Measurements from ENCODE around the gene RSRC2. TPM values are rescaled to one million over a fixed set of nuclear protein-coding genes. Genes with fewer than 3 reads are reported as not detected.
"Not testable (repeated sequence)": the region's sequence is repeated elsewhere in the genome, so short reads cannot be mapped to it uniquely, and the experiment has no call there.

Gene RSRC2
- polyA plus RNA-seq, 6 donors from 2014 or later = 9.4 to 63.8 (median 30.3) TPM

- not testable (repeated sequence) for DNase-seq; H3K27me3 Mint-ChIP-seq; H3K4me1 Mint-ChIP-seq; H3K9me3 Mint-ChIP-seq; ATAC-seq (ENCODE audit: low read depth in 2 of 2); H3K27ac Mint-ChIP-seq
- Mint-ChIP-seq H3K4me3 (peak overlapping the region in 1 of 8 donors; percentile 41), H3K36me3 (peaks cover 11 to 17% of the 10 kb centered on the region in 2 donors)
Observed at GRCh38 chr12:122513028-122513427, 13.7 kb downstream of the RSRC2 start.

- ATAC-seq (ENCODE audit: low read depth in 2 of 2) (no peak), DNase-seq (no peak)
- Mint-ChIP-seq H3K27ac (no peak overlapping the region), H3K9me3 (no peaks in the 10 kb centered on the region), H3K27me3 (no peaks in the 10 kb centered on the region), H3K4me3 (no peak overlapping the region), H3K4me1 (peaks cover 0 to 5% (median 3%) of the 10 kb centered on the region in 3 donors), H3K36me3 (peaks cover 0 to 14% of the 10 kb centered on the region in 2 donors)
Observed at GRCh38 chr12:122508163-122508562, 18.6 kb downstream of the RSRC2 start.

GRCh38 chr12:122506393-122506938 is 20.3 kb downstream of the RSRC2 start:
- Mint-ChIP-seq H3K4me1 (peaks cover 10 to 14% (median 12%) of the 10 kb centered on the region in 3 donors), H3K27ac (peak overlapping the region in 3 of 6 donors; percentile 3 to 71 (median 33)), H3K36me3 (peaks cover 0 to 8% of the 10 kb centered on the region in 2 donors), H3K27me3 (no peaks in the 10 kb centered on the region), H3K4me3 (no peak overlapping the region), H3K9me3 (no peaks in the 10 kb centered on the region)
- DNase-seq (no peak), ATAC-seq (ENCODE audit: low read depth in 2 of 2) (no peak)

- Mint-ChIP-seq H3K4me1 (peaks cover 19 to 21% (median 19%) of the 10 kb centered on the region in 3 donors), H3K9me3 (no peaks in the 10 kb centered on the region), H3K4me3 (no peak overlapping the region), H3K27me3 (no peaks in the 10 kb centered on the region), H3K36me3 (peaks cover 0 to 8% of the 10 kb centered on the region in 2 donors), H3K27ac (peak overlapping the region in 3 of 6 donors; percentile 33 to 52 (median 39))
- no peak for DNase-seq
- ATAC-seq (ENCODE audit: low read depth in 2 of 2) = no peak
Observed at GRCh38 chr12:122505419-122506051, 21.2 kb downstream of the RSRC2 start.

- Mint-ChIP-seq H3K4me3 (peak overlapping the region in 2 of 8 donors; percentile 34 to 48), H3K4me1 (peaks cover 25 to 32% (median 27%) of the 10 kb centered on the region in 3 donors), H3K9me3 (no peaks in the 10 kb centered on the region), H3K27ac (peak overlapping the region in 4 of 6 donors; percentile 21 to 52 (median 42)), H3K36me3 (peaks cover 0 to 8% of the 10 kb centered on the region in 2 donors), H3K27me3 (no peaks in the 10 kb centered on the region)
- DNase-seq (no peak), ATAC-seq (ENCODE audit: low read depth in 2 of 2) (no peak)
Observed at GRCh38 chr12:122503783-122504590, 22.7 kb downstream of the RSRC2 start.

GRCh38 chr12:122503147-122503751 is 23.5 kb downstream of the RSRC2 start:
- peak overlapping the region in 3 of 6 donors; percentile 34 to 52 (median 51) for H3K27ac Mint-ChIP-seq
- ATAC-seq (ENCODE audit: low read depth in 2 of 2) (no peak), DNase-seq (no peak)
- peak overlapping the region in 3 of 8 donors; percentile 6 to 54 (median 48) for H3K4me3 Mint-ChIP-seq
- no peaks in the 10 kb centered on the region for H3K9me3 Mint-ChIP-seq
- H3K27me3 Mint-ChIP-seq = no peaks in the 10 kb centered on the region
- H3K36me3 Mint-ChIP-seq = peaks cover 0 to 8% of the 10 kb centered on the region in 2 donors
- peaks cover 25 to 40% (median 30%) of the 10 kb centered on the region in 3 donors for H3K4me1 Mint-ChIP-seq

- ATAC-seq (ENCODE audit: low read depth in 2 of 2) (peak; percentile 13 to 18), DNase-seq (no peak)
- Mint-ChIP-seq H3K27ac (peak overlapping the region; percentile 95 to 98 (median 96)), H3K4me1 (peaks cover 25 to 50% (median 30%) of the 10 kb centered on the region in 3 donors), H3K27me3 (no peaks in the 10 kb centered on the region), H3K9me3 (no peaks in the 10 kb centered on the region), H3K4me3 (peak overlapping the region; percentile 86 to 99 (median 96)), H3K36me3 (peaks cover 0 to 8% of the 10 kb centered on the region in 2 donors)
Observed at GRCh38 chr12:122501489-122501989, 25.2 kb downstream of the RSRC2 start.

- H3K36me3 Mint-ChIP-seq = peaks cover 0 to 4% of the 10 kb centered on the region in 2 donors
- DNase-seq (peak; percentile 93), ATAC-seq (ENCODE audit: low read depth in 2 of 2) (peak; percentile 88 to 89)
- peaks cover 20 to 51% (median 30%) of the 10 kb centered on the region in 3 donors for H3K4me1 Mint-ChIP-seq
- H3K4me3 Mint-ChIP-seq = peak within 1 kb of the TSS; percentile 86 to 99 (median 96)
- no peaks in the 10 kb centered on the region for H3K9me3 Mint-ChIP-seq
- H3K27me3 Mint-ChIP-seq = no peaks in the 10 kb centered on the region
- H3K27ac Mint-ChIP-seq = peak within 1 kb of the TSS; percentile 95 to 98 (median 96)
Observed at GRCh38 chr12:122500685-122501488, 25.8 kb downstream of the RSRC2 start, which contains the start of gene ZCCHC8. ZCCHC8 (minus strand) TSS chr12:122500932; CDS start chr12:122500840, 92 bp downstream.

GRCh38 chr12:122499991-122500684 is 26.6 kb downstream of the RSRC2 start:
- H3K4me1 Mint-ChIP-seq = peaks cover 20 to 57% (median 34%) of the 10 kb centered on the region in 3 donors

GRCh38 chr12:122495258-122495657 is 31.5 kb downstream of the RSRC2 start:
- Mint-ChIP-seq H3K4me3 (peak overlapping the region in 1 of 8 donors; percentile 36), H3K27ac (no peak overlapping the region)

More at GRCh38 chr12:122499991-122500684, 26.6 kb downstream of the RSRC2 start:
- Mint-ChIP-seq H3K4me3 (peak overlapping the region; percentile 86 to 99 (median 96)), H3K36me3 (peaks cover 0 to under 1% of the 10 kb centered on the region in 2 donors), H3K27me3 (no peaks in the 10 kb centered on the region), H3K9me3 (no peaks in the 10 kb centered on the region), H3K27ac (peak overlapping the region; percentile 95 to 98 (median 96))
- ATAC-seq (ENCODE audit: low read depth in 2 of 2) (peak; percentile 4 to 5), DNase-seq (peak; percentile 35)

GRCh38 chr12:122493222-122493621 is 33.5 kb downstream of the RSRC2 start:
- not testable (repeated sequence) for H3K27ac Mint-ChIP-seq; H3K9me3 Mint-ChIP-seq; H3K4me3 Mint-ChIP-seq; ATAC-seq (ENCODE audit: low read depth in 2 of 2); H3K27me3 Mint-ChIP-seq; DNase-seq
- Mint-ChIP-seq H3K4me1 (peaks cover 0 to 37% (median 19%) of the 10 kb centered on the region in 3 donors), H3K36me3 (peaks cover 17 to 19% of the 10 kb centered on the region in 2 donors)

More at GRCh38 chr12:122495258-122495657, 31.5 kb downstream of the RSRC2 start:
- Mint-ChIP-seq H3K27me3 (no peaks in the 10 kb centered on the region), H3K36me3 (peaks cover 9 to 12% of the 10 kb centered on the region in 2 donors), H3K9me3 (no peaks in the 10 kb centered on the region), H3K4me1 (peaks cover 4 to 57% (median 22%) of the 10 kb centered on the region in 3 donors)
- ATAC-seq (ENCODE audit: low read depth in 2 of 2) = no peak
- no peak for DNase-seq

Data from naive B cell (primary cell).